Raji (cell line): ENCODE data around the gene SAP30L.

ENCODE experiments used
- POLR2A ChIP-seq: IDR thresholded peaks from 2 replicates; pipeline ENCODE4 v1.6.1; 2011; ENCODE audit warnings: low read depth, low read length, control low read depth; ENCODE audit not compliant: insufficient read depth

SAP30L gene

GRCh38 chr5:154410008-154410407 is 35.8 kb upstream of the SAP30L start:
- TF ChIP-seq POLR2A: no peak

GRCh38 chr5:154410786-154411185 is 35.0 kb upstream of the SAP30L start:
- no peak for TF ChIP-seq POLR2A

DNA sequence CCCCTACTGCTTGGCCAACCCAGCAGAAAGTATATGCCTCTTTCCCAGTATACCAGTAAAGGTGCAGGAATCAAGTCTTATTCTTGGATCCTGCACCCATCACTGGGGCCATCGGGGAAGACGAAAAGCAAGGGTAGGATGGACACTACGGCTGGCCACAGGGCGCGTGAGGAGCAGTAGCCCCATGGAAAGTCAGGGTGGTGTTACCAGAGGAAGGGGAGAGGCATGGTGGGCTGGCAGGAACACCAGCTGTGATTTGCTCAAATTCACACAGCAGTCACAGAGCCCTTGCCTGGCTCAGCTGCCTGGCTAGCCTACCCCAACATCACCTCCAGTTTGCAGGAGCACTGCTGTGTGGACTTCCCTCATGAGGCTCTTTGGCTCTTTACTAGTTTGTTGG is 34.5 kb upstream of the SAP30L start:
- TF ChIP-seq POLR2A: no peak

DNA sequence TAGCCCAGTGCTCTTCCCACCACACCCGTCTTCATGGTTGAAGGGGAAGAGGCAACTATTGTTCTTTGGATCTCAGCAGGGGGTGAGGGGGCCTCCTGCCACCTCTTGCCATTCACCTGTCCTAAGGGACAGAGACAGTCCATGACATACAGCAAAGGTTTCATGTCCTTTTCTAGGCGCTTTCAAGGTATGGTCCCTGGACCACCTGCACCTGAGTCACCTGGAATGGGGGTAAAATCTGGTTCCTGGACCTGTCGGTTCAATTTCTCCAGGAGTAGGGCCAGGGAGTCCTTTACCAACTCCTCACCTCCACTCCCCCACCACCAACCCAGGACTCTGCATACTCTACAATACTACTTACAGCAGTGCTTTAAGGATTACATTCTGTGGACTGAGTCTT is 33.5 kb upstream of the SAP30L start:
- no peak for TF ChIP-seq POLR2A

- TF ChIP-seq POLR2A: no peak
Observed at GRCh38 chr5:154412925-154413324, 32.9 kb upstream of the SAP30L start.

DNA sequence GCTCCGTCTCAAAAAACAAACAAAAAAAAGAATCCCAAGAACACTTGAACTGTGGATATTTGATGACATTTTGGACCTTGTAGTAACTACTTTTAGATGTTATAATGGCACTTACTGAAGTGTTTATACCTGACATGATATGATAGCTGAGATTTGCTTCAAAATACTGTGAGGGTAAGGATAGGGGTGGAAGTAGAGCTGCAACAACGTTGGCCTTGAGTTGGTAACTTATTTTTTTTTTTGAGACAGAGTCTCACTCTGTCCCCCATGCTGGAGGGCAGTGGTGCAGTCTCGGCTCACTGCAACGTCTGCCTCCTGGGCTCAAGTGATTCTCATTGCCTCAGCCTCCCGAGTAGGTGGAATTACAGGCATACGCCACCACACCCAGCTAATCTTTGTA is 30.7 kb upstream of the SAP30L start:
- TF ChIP-seq POLR2A: no peak

- TF ChIP-seq POLR2A: no peak
Observed at GRCh38 chr5:154418344-154418820, 27.4 kb upstream of the SAP30L start.

DNA sequence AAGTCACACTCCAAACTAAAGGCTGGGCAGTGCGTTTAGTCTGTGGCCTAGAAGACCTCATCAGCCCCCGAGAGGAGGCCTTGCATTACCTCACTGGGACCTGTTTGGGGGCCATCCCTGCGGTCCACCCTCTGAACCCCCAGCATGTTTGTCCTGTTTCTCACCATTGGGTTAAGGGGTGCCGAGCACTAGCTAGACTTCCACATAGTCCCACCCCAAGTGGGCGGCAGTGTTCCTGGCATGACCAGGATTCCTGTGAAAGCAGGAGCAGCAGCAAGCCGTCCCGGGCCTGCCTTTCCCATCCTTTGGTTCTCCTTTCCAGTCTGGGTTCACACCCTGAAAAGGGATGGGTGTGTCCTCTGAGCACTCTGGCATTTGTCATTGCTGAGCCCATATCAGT is 26.6 kb upstream of the SAP30L start:
- TF ChIP-seq POLR2A: no peak

GRCh38 chr5:154421868-154422267 is 23.9 kb upstream of the SAP30L start:
- no peak for TF ChIP-seq POLR2A

- TF ChIP-seq POLR2A: no peak
Observed at GRCh38 chr5:154422298-154422697, 23.5 kb upstream of the SAP30L start.

DNA sequence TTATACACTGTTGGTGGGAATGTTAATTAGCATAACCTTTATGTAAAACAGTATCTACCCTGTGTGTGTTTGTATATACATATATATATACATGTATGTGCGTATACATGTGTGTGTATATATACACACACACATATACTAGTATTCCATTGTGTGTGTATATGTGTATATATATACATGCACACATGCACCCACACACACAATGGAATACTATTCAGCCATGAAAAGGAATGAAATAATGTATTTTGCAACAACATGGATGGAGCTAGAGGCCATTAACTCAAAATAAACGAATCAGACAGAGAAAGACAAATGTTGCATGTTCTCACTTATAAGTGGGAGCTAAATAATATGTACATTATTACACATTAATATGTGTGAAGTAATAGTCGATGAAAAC is 17.6 kb upstream of the SAP30L start:
- no peak for TF ChIP-seq POLR2A

DNA sequence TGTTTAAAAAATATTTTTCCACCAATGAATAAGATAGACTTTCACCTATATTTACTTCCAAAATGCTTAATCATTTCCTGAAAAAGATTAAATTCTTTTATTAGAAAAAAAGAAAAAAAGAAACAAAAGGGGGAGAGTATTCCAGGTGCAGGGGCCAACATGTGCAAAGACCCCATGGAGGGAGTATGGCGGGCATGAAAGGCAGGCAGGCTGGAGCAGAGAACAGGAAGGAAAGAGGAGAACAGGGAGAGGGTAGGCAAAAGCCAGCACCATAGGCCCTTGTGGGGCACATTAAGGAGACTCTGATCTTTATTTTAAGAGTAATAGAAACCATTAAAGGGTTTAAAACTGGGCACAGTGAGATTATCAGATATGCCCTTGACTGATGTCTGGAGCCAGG is 16.5 kb upstream of the SAP30L start:
- TF ChIP-seq POLR2A: no peak

DNA sequence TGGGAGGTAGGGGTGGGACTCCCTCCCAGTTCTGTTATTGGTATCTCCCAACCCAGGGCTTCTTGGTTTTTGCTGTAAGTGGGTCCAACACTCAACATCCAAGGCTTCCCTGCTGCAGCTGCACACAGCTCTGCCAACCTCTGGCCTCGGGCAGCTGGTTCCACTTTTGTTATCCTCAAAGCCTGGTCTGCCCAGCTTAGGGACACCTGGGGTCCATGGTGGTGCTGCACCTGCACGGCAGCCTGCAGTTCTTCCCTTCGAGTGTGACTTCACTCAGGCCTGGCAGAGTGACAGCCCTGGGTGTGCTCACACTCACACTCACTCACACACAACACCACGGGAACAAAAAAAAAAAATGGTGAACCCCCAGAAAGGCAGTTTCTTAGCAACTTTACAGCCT is 15.3 kb upstream of the SAP30L start:
- no peak for TF ChIP-seq POLR2A

- TF ChIP-seq POLR2A: no peak
Observed at GRCh38 chr5:154430961-154431630, 14.7 kb upstream of the SAP30L start.

DNA sequence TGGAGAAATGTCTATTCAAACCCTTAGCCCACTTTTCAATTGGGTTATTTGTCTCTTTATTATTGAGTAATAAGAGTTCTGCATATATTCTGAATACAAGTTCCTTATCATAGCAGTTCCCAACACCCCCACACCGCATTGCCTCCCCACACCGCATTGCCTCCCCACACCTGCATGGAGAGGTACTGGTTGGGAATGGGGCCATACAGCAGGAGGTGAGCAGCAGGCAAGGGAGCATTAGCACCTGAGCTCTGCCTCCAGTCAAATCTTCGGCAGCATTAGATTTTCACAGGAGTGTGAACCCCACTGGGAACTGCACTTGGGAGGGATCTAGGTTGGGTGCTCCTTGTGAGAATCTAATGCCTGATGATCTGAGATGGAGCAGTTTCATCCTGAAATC is 10.6 kb upstream of the SAP30L start:
- TF ChIP-seq POLR2A: no peak

- no peak for TF ChIP-seq POLR2A
Observed at GRCh38 chr5:154437281-154437965, 8.4 kb upstream of the SAP30L start.

DNA sequence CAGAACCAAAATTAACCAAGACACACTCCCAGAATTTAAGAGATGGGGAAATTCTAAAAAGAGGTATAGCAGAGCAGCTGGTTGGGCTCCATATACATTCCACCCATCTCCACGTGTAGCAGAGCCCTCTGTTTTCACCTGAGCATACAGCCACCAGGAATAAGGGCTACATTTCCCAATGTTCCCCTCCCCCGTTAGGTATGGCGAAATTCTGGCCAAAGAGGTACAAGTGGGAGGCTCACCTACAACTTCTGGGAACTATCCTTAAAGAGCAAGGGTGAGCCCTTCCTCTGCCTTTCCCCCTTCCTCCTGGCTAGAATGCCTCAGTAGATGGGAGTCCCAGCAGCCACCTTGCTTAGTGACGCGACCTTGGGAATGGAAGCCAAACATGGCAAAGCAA is 5.3 kb upstream of the SAP30L start:
- TF ChIP-seq POLR2A: no peak
